ENCODE measurements around the gene PBX4.
"Not testable (repeated sequence)": the region's sequence is repeated elsewhere in the genome, so short reads cannot be mapped to it uniquely, and the experiment has no call there.

PBX4 gene

DNA sequence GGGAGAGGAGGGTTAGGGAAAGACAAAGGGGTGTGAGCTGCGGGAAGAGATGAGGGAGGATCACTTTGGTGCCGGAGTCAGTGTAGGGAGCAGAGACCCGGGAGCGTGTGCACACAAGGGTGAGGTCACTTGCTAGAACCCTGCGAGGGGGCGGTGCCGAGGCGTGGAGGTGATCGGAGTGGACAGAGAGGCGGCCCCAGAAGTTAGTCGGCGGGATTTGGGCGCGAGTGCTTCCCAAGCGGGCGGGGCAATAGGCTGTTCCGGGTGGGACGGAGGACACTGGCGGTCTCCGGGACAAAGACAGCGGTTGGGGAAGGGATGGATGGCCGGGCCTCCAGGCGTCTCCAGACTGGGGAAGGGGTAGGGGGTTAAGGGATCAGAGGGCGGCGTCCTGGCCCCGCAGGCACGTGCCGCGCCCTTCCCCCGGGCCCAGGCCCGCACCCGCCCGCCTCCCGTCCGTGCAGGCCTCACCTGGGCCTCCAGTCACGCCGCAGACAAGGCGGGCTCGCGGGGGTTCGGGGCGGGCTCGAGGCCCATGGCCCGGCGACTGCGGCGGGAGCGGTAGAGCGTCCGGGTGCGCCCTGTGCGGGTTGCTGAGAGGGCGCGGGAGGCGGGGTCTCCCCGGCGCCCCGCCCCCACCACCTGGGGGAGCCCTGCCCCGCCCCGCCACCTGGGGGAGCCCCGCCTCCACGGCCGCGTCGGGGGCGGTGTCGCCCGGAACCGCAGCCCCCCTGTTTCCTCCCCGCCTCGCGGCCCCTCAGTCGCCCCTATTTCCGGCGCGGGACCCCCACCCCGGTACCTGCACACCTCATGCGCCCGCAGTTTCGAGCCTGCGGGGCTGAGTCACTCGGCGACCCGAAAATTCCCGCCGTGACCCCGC is 9.4 kb upstream of the PBX4 start, which contains the start of gene LPAR2:
Gene LPAR2, minus strand, starts transcription at position 600 of the 880 bp plus-strand sequence. CDS start 945 bp downstream, outside the sequence.
- peak; percentile 46 to 55 for DNase-seq (ENCODE audit: low read depth in 2 of 2)

DNA sequence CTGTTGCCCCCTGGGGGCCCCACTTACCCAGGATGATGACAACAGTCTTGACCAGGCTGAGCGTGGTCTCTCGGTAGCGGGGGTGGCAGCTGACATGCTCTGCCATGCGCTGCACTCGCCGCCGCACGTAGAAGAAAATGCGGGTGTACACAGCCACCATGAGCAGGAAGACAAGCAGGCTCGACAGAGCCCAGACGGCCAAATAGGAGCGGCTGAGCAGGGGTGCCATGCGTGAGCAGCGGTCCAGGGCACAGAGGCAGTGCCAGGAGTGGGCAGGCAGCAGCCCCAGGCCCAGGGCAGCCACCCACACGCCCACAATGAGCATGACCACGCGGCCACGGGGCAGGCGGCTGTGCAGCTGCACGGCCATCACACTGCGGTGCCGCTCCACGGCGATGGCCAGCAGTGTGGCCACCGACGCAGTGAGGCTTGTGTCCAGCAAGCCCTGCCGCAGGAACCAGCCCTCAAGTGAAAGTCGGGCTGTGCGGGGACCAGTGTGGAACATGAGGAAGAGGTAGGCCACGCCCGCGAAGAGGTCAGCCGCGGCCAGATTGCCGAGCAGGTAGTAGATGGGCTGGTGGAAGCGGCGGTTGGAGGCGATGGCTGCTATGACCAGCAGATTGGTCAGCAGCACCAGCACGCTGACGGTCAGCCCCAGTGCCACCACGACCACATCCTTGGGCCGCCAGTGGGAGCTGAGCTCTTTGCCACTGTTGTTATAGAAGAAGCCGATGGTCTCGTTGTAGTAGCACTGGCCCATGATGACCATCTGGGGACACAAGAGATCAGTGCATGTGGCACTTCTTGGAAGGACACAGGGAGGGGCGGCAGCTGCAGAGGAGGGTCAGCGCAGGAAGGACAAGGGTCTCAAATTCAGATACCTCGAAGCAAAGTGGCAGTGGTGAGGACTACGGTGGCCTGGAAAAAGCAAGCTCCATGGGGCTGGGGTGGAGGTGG is 8.3 kb upstream of the PBX4 start:
- DNase-seq (ENCODE audit: low read depth in 2 of 2): no peak

DNA sequence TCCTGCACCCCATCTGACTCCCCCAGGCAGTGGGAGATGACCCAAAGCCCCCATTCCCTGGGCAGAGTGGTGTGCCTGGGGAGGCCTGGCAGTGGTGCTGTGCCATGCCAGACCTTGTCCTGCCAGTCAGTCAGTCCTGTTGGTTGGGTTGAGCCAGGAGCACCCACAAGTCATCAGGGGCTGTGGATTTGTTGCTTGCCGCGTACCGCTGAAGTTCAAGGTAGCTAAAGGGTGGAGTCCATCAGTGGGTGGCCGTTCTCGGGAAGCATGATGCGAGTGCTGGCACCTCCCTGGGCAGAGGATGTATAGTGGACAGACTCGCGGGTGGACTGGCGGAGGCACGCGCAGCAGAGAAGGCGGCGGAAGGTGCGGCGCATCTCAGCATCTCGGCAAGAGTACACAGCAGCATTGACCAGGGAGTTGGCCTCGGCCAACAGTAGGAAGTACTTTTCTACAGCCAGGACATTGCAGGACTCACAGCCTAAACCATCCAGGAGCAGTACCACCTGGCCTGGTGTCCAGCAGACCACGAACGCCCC is 5.6 kb upstream of the PBX4 start:
- no peak for DNase-seq (ENCODE audit: low read depth in 2 of 2)

DNA sequence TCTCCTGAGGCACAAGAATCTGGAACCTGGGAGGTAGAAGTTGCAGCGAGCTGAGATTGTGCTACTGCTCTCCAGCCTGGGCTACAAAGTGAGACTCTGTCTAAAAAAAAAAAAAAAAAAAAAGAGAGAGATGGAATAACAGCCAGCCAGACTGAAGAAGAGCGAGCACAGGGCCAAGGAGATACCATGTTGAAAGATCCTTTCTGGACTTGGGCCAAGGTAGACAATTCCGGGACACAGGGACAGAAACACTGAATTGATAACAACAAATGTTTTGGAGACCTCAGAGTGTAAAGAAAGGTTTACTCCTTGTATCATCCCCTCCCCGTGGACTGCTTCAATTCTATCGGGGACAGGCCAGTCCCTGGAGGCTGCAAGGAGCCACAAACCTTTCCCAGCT is 4.9 kb upstream of the PBX4 start:
- DNase-seq (ENCODE audit: low read depth in 2 of 2): no peak

DNA sequence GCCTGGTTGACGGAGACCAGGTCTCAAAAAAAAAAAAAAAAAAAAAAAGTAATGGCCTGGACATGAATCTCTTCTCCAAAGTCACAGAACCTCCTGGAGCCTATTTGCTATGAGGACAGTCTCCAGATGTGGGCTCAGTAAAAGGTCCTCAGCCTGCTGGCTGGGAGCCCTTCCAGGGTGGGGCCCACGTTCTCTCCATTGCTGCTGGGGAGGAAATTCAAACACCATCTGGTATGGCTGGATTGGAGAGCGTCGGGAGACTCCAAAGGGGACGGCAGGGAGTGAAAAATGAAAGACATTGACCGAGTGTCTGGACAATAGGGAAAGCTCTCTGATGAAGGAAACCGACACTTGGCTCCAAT is 1.3 kb upstream of the PBX4 start:
- no peak for DNase-seq (ENCODE audit: low read depth in 2 of 2)

DNA sequence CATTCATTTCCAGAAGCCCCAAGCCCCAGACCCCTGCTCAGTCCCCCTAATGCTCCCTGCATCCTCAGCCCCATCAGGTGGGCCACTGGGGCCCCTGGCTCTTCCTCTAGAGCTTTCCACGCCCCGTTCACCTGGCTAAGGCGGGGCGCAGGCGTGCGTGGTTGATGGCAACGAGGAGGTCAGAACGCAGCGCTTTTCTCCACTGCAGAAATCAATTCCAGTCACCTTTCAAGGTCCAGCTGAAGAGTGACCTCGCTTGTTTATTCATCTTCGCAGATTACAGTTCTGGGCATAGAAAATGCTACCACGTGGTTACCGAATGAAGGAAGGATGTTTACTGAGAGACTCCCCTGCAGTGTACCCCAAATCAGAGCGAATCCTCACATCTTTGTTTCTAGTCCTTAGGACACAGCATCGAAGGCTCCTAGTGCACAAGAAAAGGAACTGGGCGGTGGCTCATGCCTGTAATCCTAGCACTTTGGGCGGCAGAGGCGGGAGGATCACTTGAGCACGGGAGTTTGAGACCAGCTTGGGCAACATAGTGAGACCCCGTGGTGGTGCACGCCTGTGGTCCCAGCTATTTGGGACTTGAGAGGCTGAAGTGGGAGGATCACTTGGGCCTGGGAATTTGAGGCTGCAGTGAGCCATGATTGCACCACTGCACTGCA is 828 bp upstream of the PBX4 start:
- DNase-seq (ENCODE audit: low read depth in 2 of 2): no peak

DNA sequence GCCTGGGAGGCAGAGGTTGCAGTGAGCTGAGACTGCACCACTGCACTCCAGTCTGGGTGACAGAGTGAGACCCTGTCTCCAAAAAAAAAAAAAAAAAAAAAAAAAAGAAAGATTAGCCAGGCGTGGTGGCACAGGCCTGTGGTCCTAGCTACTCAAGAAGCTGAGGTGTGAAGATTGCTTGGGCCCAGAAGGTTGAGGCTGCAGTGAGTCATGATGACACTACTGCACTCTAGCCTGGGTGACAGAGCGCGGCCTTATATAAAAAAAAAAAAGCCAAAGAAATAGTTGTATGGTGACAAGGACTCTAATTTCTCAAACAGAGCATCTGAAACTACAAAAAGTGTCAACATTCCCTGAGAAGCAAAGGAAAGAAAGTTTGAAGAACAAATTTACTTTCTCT is 3.4 kb downstream of the PBX4 start:
- DNase-seq (ENCODE audit: low read depth in 2 of 2): no peak

DNA sequence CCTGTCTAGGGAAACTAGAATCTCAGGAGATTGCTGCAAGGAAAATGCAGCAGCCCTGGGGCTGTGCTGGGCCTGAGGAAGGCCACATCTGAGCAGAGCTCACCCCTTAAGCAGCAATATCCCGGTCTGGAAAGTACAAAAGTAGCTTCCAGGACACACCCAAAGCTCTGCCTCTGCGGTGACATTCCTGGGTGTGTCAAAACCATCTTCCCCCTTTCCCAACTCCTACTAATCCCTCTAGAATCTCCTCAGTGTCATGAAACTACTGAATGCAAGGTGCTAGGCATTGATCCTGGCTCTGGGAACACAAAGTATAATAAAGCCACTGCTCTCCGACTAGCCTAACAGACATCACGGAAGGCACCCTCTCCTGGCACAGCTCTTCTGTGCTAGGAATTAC is 5.0 kb downstream of the PBX4 start:
- DNase-seq (ENCODE audit: low read depth in 2 of 2): no peak

DNA sequence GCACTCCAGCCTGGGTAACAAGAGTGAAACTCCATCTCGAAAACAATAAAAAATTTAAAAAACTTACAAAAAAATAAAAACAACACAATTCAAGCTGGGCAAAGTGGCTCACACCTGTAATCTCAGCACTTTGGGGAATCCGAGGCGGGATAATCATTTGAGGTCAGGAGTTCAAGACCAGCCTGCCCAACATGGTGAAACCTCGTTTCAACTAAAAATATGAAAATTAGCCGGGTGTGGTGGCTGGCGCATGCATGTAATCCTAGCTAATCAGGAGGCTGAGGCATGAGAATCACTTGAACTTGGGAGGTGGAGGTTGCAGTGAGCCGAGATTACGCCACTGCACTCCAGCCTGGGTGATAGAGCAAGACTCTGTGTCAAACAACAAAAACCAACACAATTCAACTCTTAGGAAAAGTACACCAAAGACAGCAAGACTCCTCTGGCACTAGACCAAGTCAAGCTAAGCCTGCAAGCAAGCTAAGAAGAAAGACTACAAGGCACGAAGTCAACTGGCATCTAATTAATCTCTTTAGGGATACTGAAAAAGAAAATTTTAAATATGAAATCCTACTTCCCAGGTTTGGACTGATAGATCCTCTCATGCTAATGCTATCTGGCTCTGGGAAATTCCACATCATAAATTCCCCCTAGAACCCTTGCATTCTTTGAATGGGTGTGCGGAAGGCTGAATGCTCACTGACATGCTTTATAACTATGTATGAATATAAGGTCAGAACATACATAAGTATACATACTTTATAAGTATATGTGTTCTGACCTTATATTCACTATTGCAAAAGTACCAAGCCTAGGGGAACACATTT is 7.9 kb downstream of the PBX4 start:
- no peak for DNase-seq (ENCODE audit: low read depth in 2 of 2)

DNA sequence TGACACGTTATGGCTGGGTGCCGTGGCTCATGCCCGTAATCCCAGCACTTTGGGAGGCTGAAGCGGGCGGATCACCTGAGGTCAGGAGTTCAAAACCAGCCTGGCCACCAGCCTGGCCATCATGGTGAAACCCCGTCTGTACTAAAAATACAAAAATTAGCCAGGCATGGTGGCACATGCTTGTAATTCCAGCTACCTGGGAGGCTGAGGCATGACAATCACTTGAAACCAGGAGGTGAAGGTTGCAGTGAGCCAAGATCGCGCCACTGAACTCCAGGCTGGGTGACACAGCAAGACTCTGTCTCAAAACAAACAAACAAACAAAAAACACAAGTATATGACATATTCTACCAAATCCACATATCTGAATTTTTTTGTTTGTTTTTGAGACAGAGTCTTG is 11.8 kb downstream of the PBX4 start:
- DNase-seq (ENCODE audit: low read depth in 2 of 2): not testable (repeated sequence)

DNA sequence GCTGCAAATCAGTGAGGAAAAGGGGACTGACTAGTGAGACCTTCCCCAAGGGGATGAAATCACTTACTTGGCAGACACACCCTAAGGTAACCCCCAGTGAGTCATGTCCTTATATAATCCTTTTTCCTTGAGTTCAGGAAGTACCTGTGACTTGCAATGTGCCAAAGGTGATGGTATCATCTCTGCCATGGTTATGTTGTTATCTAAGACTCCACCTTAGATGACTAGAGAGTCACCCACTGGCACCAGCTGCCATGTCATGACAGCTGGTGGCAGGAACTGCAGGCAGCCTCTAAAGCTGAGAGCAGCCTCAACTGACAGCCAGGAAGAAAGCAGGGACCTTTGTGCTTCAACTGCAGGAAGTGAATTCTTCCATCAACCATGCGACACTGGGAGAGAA is 12.5 kb downstream of the PBX4 start:
- no peak for DNase-seq (ENCODE audit: low read depth in 2 of 2)

DNA sequence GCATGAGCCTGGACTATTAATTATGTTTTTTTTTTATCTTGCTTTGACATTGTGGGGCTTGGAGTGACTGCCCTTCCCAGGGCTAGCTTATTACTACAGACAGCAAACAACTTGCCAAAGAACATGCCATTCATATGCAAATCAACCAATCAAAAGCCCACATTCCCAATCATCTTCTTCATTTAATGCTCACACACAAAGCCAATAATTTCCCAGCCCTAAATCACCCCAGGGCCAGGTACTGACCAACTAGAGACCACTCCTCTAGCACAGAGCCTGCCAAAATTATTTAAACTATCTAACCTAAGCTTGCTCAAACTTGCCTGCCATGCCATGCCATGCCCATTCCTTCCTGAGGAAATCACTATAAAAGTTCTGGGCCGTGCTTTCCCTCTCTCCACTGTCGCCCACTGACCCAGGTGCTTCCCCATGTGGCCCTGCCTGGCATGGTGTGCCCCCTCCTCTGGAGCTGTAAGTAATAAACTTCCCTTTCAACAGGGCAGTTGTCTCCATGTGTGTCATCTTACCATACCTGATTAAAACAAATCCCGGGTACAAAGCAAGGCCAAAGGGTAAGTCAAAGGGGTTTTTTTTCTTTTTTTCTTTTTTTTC is 15.7 kb downstream of the PBX4 start:
- DNase-seq (ENCODE audit: low read depth in 2 of 2): no peak

DNA sequence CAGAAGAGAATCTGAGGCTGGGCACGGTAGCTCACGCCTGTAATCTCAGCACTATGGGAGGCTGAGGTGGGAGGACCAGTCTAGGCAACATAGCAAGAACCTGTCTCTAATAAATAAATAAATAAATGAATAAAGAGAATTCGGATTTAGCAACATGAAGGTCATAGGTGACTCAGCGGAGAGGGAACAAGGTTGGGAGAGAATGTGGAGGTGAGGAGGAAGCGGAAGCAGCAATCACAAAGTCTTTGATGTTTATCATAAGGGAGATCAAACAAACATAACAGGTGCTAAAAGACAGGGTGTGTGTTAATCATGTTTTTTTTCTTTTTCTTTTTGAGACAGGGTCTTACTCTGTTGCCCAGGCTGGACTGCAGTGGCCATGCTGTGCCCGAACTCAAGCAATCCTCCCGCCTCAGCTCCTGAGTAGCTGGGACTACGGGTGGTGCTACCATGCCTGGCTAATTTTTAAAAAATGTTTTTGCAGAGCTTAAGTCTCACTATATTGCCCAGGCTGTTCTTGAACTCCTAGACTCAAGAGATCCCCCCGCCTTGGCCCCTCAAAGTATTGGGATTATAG is 16.3 kb downstream of the PBX4 start:
- DNase-seq (ENCODE audit: low read depth in 2 of 2): no peak

DNA sequence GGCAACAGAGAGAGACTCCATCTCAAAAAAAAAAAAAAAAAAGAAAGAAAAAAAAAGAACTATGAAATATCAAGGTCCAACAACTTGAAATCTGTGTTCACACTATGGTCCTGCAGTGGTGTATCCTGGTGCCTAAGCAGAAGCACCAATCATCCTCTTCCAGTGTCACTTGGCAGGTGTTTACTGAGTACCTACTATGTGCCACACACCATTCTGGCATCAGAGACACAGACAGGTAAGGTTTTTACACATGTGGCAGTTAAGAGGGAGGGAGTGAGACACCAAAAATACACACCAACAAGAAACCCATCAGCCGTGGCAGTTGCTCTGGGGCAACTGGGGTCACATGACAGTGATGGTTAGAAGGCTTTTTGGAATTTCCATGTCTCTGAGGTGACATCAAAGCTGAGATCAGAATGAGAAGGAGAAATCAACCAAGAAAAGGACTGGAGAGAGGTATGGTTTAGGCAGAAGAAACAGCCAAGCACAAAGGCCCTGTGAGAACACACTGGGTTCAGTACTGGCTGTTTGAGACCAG is 17.6 kb downstream of the PBX4 start:
- no peak for DNase-seq (ENCODE audit: low read depth in 2 of 2)

DNA sequence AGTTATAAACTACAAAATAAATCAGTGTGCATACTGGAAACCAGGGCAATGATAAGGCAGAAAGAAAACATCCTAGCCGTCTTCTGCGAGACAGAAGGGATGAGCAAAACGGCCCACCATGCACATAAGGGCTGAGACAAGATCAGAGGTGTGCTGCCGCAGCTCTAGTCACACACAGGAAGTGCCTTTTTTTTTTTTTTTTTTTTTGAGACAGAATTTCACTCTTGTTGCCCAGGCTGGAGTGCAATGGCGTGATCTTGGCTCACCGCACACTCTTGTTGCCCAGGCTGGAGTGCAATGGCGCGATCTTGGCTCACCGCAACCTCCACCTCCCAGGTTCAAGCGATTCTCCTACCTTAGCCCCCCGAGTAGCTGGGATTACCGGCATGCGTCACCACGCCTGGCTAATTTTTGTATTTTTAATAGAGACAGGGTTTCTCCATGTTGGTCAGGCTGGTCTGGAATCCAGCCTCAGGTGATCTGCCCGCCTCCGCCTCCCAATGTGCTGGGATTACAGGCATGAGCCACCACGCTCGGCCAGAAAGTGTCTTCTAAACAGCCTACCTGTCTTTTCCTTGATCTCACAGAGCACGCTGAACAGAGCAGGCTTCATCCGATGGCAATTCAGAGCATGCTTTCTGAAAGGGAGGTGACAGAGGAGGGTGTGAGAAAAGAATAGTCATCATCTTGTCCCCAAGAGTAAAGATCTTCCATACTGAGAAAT is 19.6 kb downstream of the PBX4 start:
- DNase-seq (ENCODE audit: low read depth in 2 of 2): not testable (repeated sequence)

DNA sequence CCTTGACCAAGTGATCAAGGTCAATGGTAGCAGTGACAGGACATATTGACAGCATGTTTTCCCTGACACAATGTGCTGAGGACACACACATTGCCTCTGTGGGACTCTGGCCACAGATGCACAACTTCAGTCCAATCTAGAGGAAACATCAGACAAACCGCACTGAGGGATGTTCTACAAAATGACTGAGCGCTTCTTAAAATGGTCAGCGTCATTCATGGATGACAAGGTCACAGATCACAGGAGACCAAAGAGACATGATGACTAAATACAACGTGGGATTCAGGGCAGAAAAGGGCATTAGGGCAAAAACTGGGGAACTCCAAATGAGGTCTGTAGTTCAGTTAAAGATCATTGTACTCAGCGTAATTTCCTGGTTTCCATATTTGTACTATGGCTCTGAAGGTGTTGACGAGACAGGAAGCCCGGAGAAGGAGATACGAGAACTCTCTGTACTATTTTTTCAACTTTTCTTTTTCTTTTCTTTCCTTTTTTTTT is 20.6 kb downstream of the PBX4 start:
- no peak for DNase-seq (ENCODE audit: low read depth in 2 of 2)

DNA sequence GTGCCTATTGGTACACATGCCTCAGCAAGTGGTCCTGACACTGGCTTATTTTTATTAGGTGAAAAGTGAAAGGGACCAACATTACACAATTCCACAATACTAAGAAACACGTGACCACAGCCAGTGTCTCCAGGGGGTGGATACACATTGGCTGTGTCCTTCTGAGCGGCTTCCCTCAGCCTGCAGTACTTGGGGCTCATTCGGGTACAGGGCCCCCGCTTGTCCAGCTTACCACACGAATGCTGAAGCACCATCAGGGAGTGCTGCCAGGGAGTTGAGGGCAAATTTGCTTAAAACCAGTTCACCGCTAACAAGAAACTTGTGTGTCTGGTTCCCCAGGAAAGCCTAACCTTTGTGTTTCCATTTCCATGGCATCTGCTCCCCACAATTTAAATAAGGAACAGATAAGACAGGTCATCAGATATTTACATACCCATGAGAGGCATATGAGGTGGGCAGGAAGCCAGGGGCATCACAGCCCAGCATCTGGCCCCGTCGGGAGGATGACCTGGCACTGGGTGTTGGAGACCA is 23.3 kb downstream of the PBX4 start:
- DNase-seq (ENCODE audit: low read depth in 2 of 2): no peak

DNA sequence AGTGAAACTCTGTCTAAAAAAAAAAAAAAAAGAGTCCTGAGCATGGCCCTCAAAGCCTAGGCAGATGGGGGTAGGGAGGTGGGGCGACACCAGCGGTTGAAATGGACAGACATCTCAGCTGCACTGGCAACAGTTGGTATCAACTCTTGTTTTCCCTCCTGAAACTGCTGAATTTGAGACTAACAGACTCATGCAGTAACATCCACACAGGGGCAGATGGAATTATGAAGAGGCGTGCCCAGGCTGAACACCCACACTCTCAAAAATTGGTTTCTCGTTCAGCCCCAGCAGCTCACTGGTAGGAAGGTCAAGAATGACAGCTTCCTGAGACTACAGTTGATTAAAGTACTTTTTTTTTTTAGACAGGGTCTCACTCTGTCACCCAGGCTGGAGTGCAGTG is 24.1 kb downstream of the PBX4 start:
- no peak for DNase-seq (ENCODE audit: low read depth in 2 of 2)

DNA sequence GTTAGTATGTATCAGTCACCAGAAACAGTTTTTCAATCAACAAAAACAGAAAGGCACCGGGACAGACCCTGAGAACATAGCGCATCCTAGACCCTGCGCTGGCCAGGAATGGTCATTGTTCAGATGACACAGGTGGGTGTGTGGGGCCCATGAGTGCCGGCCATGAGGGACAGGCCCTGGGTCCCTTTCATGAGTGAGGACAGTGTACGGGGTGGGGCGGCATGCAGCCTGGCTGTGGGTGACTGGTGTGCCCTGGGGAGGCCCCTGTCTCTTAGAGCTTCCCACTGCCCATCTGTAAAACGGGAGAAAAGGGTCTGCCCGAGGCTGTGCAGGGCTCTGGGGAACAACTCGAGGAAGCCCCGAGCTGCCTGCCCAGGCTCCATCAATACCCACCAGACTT is 25.8 kb downstream of the PBX4 start:
- DNase-seq (ENCODE audit: low read depth in 2 of 2): no peak

Data from stimulated activated CD8-positive, alpha-beta memory T cell treated with anti-CD3 and anti-CD28 coated beads, Interleukin-7, amount 100 ng/mL, for 1 hour (primary cell).